ENCODE measurements around the gene CD69.

CD69 gene

DNA sequence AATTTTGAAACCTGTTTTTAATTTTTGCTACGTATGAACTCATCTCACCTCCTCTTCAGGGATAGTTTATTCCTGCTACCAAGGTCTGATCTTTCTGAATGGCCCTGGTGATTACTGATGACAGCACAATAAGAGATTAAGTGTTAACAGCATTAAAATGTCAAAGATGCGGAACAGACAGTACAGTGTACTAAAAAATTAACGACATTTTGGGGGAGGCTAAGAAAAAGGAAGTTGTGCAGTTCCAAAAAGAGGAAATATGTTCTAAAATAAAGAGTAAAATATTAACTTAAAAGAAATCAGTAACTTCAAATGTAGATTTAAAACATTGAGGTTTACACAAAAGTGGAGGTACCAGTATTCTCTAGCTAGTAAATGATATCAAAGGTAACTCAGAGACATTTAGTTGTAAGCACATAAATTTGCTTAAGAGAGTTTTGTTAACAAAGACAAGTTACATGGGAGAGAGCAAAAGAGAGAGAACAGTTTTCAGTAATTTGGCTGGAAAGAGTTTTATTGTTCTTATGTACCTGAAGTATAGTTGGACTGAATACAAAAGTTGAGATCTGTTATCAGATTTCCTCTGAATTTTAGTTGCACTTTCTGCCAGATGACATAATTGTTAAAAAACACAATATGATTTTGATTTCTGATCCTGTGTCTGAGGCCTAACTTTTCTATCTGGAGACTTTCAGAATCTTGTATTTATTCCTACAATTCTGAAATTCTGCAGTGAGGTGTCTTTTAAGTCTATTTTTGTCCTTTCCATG lies 23.6 kb downstream of the CD69 start:
- no peak for DNase-seq (ENCODE audit: low read depth)
- H3K4me3 ChIP-seq (ENCODE audit: low read length): no peak overlapping the region
- TF ChIP-seq, protein P1, sequence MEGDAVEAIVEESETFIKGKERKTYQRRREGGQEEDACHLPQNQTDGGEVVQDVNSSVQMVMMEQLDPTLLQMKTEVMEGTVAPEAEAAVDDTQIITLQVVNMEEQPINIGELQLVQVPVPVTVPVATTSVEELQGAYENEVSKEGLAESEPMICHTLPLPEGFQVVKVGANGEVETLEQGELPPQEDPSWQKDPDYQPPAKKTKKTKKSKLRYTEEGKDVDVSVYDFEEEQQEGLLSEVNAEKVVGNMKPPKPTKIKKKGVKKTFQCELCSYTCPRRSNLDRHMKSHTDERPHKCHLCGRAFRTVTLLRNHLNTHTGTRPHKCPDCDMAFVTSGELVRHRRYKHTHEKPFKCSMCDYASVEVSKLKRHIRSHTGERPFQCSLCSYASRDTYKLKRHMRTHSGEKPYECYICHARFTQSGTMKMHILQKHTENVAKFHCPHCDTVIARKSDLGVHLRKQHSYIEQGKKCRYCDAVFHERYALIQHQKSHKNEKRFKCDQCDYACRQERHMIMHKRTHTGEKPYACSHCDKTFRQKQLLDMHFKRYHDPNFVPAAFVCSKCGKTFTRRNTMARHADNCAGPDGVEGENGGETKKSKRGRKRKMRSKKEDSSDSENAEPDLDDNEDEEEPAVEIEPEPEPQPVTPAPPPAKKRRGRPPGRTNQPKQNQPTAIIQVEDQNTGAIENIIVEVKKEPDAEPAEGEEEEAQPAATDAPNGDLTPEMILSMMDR (conservative IDR thresholded peaks at IDR 0.05; ENCODE audit: low read depth, low read length): no peak

DNA sequence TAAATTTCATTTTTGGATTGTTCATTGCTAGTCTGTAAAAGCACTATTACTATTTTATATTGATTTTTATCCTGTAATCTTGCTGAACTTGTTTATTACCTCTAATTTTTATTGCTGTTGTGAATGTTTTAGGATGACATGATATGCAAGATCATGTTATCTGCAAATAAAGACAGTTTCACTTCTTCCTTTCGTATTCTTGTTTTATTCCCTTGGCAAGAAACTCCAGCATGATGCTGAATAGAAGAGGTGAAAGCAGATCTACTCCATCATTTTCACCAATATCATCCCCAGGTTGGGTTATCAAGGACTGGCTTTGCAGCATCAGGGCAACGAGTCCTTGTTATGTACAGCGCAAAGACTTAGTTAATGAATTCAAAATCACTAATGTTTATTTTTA lies 25.1 kb downstream of the CD69 start:
- TF ChIP-seq, protein P1 (conservative IDR thresholded peaks at IDR 0.05; ENCODE audit: low read depth, low read length): no peak
- DNase-seq (ENCODE audit: low read depth): no peak
- no peak overlapping the region for H3K4me3 ChIP-seq (ENCODE audit: low read length)

DNA sequence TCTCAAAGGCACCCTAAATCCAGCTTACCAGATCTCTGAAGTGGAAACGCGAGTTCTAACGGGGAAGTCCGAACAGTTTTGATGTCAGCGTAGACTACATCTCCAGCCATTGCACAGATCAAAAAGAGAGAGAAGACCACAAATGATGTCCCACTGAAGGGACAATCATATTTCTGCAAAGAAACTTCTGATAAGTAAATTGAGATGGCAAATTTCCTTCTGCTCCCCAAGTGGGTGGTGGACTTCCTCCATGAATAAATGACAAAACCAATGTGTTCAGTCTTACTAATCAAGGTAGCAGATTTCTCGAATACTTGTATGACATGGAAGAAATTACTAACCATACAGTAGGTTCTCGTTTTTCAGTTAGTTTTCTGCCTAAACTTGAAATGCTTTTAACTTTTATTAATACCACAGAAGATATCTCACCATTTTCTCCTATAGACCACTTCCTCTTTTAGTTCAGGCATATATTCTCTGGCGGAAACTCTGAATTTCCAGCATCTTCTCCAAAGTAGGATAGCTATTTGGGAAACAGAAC lies 27.7 kb downstream of the CD69 start, which contains the start of gene CLECL1:
Gene CLECL1 (minus strand): TSS at position 177 of the 541 bp plus-strand sequence.
- no peak within 1 kb of the TSS for H3K4me3 ChIP-seq (ENCODE audit: low read length)
- TF ChIP-seq, protein P1 (conservative IDR thresholded peaks at IDR 0.05; ENCODE audit: low read depth, low read length): no peak
- no peak for DNase-seq (ENCODE audit: low read depth)

DNA sequence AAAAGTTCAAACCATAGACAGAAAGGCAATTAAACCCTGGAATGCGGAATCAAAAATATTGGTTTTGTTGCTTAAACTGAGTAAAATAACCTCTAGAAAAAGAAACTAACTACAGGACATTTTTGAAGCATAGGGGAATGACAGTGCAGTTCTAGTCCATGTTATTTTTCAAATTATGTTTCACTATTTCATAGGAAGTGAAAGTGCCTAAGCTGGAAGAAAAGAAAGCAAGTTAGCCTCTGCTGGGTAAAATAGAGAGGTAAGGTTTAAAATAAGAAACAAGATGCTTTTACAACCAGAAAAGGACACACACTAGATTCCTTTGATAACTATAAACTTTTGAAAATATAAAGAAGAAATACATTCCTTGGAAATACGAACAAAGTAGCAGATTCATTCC lies 28.9 kb downstream of the CD69 start:
- TF ChIP-seq, protein P1 (conservative IDR thresholded peaks at IDR 0.05; ENCODE audit: low read depth, low read length): no peak

DNA sequence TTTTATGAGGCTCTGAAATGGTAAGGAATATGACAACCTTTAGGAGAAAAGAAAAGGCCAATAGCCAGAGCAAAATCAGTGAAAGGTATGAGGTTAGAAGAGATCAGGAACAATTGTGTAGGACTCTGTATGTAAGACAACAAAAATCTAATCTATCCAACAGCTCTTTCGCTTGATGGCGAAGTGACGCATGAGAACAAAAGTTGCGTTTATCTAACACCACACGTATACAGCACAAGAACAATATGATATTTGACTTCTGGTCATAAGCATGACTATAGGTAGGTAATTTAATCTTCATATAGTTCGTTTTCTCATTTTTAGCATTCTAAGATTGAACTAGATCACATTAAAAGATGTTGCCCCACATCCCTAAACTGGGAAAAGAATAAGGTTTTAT lies 29.3 kb downstream of the CD69 start:
- DNase-seq (ENCODE audit: low read depth): no peak
- TF ChIP-seq, protein P1 (conservative IDR thresholded peaks at IDR 0.05; ENCODE audit: low read depth, low read length): no peak
- no peak overlapping the region for H3K4me3 ChIP-seq (ENCODE audit: low read length)

More for the DNA sequence above, 28.9 kb downstream of the CD69 start:
- DNase-seq (ENCODE audit: low read depth): no peak
- H3K4me3 ChIP-seq (ENCODE audit: low read length): no peak overlapping the region

DNA sequence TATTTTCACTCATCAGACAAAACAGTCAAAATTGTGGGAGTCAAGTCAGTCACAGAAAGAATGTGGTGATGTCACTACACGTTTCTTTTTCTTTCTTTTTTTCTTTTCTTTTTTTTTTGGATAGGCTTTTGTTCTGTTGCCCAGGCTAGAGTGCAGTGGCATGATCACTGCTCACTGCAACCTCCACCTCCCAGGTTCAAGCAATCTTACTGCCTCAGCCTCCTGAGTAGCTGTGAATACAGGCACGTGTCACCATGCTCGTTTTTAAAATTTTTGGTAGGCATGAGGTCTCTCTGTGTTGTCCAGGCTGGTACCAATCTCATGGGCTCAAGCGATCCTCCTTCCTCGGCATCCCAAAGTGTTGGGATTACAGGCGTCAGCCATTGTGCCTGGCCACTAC lies 30.1 kb downstream of the CD69 start:
- no peak overlapping the region for H3K4me3 ChIP-seq (ENCODE audit: low read length)

More for the DNA sequence above, 30.1 kb downstream of the CD69 start:
- TF ChIP-seq, protein P1 (conservative IDR thresholded peaks at IDR 0.05; ENCODE audit: low read depth, low read length): no peak
- DNase-seq (ENCODE audit: low read depth): no peak
